OCI-LY1 (cell line): ENCODE measurements around the gene GPATCH8.

Experiments
- H2AFZ ChIP-seq: fragments of 200-600 bp; sonication (generic), shearing (Covaris generic); 2 replicates; pipeline ENCODE4 v1.6.0; 2014; ENCODE audit warnings: antibody characterized with exemption, mild to moderate bottlenecking, low read length
- H3F3A ChIP-seq: fragments of 200-600 bp; sonication (generic), shearing (Covaris generic); 2 replicates; pipeline ENCODE4 v1.6.0; 2014; ENCODE audit warnings: mild to moderate bottlenecking, antibody characterized with exemption, low read length, moderate library complexity; ENCODE audit not compliant: insufficient read depth
- H3K27ac ChIP-seq: fragments of 200-600 bp; sonication (generic); 2 replicates; pipeline ENCODE4 v1.5.1; 2014; ENCODE audit warnings: low read length, mixed run types, mild to moderate bottlenecking, low read depth; ENCODE audit not compliant: poor library complexity, severe bottlenecking
- H3K27me3 ChIP-seq: fragments of 200-600 bp; sonication (generic); 2 replicates; pipeline ENCODE4 v1.6.0; 2014; ENCODE audit warnings: antibody characterized with exemption, mild to moderate bottlenecking, low read length, moderate library complexity; ENCODE audit not compliant: insufficient read depth
- H3K36me3 ChIP-seq: fragments of 200-600 bp; sonication (generic); 2 replicates; pipeline ENCODE4 v1.6.1; 2014; ENCODE audit warnings: mild to moderate bottlenecking, antibody characterized with exemption, low read length, moderate library complexity, mixed read lengths; ENCODE audit not compliant: insufficient read depth
- H3K4me1 ChIP-seq: fragments of 200-600 bp; sonication (generic); 2 replicates; pipeline ENCODE4 v1.5.1; 2014; ENCODE audit warnings: mild to moderate bottlenecking, low read length, moderate library complexity; ENCODE audit not compliant: insufficient read depth, severe bottlenecking
- H3K4me2 ChIP-seq: fragments of 200-600 bp; sonication (generic), shearing (Covaris generic); 2 replicates; pipeline ENCODE4 v1.6.1; 2014; ENCODE audit warnings: low read length
- H3K4me3 ChIP-seq: fragments of 200-600 bp; sonication (generic); 2 replicates; pipeline ENCODE4 v1.5.1; 2014; ENCODE audit warnings: low read length, low read depth, mild to moderate bottlenecking, mixed read lengths; ENCODE audit not compliant: poor library complexity, severe bottlenecking
- H3K79me2 ChIP-seq: fragments of 200-600 bp; shearing (Covaris generic); 2 replicates; pipeline ENCODE4 v1.6.1; 2016; ENCODE audit warnings: mixed run types, low read length, mixed read lengths; ENCODE audit not compliant: insufficient read depth
- H3K9ac ChIP-seq: fragments of 200-600 bp; sonication (generic), shearing (Covaris generic); 2 replicates; pipeline ENCODE4 v1.6.1; 2014; ENCODE audit warnings: mild to moderate bottlenecking, low read length, mixed read lengths
- H3K9me2 ChIP-seq: fragments of 200-600 bp; sonication (generic), shearing (Covaris generic); 2 replicates; pipeline ENCODE4 v1.6.1; 2014; ENCODE audit warnings: low read depth, mild to moderate bottlenecking, low read length, mixed read lengths
- H3K9me3 ChIP-seq: fragments of 200-600 bp; shearing (Covaris generic); 2 replicates; pipeline ENCODE4 v1.6.1; 2014; ENCODE audit warnings: low read length, mixed read lengths
- H4K20me1 ChIP-seq: fragments of 200-600 bp; sonication (generic), shearing (Covaris generic); 2 replicates; pipeline ENCODE4 v1.6.0; 2016; ENCODE audit warnings: mild to moderate bottlenecking, low read length; ENCODE audit not compliant: insufficient read depth
- EZH2 ChIP-seq: fragments of 200-600 bp; sonication (generic), shearing (Covaris generic); IDR thresholded peaks from 2 replicates; pipeline ENCODE4 v1.8.0; 2017; ENCODE audit warnings: borderline replicate concordance, mixed run types, mild to moderate bottlenecking, antibody characterized with exemption, low read length, moderate library complexity, mixed read lengths
- TF ChIP-seq, protein P1 (sequence below): fragments of 200-600 bp; sonication (generic), shearing (Covaris generic); IDR thresholded peaks from 2 replicates; pipeline ENCODE4 v1.5.1; 2017; ENCODE audit warnings: mild to moderate bottlenecking, antibody characterized with exemption, low read length, moderate library complexity, mixed read lengths

GPATCH8 gene

DNA sequence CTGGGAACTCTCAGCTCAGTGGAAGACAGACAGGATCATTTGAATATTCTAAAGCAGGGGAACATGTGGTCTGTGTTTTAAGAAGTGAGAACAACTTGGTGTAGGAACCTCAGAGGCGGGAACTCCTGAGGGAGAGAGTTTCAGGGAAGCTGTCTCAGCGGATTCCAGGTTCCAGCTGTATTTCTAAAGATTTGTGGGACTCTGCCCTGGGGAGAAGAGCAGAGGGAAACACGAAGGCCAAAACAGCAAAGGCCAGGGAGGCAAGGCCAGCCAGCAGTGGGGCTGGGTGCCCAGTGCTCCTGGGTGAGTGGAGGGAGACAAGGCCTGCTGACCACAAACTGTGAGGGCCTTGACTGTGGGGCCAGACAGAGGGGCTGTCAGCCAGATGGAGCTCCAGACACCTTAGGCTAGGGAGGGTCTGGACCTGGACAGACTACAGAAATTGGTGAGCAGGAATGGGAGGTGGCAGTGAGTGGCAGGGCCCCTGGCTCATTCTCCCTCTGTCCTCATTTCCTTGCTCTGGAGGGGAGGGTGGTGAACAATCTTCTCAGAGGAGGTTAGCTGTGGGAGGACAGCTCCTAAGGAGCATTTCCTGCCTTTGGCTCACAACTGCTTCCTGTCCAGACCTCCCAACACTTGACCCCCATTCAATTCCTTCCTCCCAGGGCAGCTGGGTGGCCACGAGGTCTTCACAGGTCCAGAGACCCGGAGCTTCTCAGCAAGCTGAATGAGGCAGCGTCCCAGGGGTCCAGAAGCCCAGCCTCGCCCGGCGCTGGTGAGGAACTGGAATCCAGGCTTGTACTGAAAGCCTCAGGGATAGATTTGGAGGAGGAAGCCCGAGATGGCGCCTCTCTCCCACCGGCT is 33.1 kb upstream of the GPATCH8 start:
- no peak overlapping the region for H3K4me3 ChIP-seq
- H3K36me3 ChIP-seq, result no peaks in the 10 kb centered on the region
- no peak overlapping the region for H2AFZ ChIP-seq
- no peaks in the 10 kb centered on the region for H4K20me1 ChIP-seq
- H3K9ac ChIP-seq, result no peak overlapping the region
- peaks cover 4% of the 10 kb centered on the region for H3K27me3 ChIP-seq
- H3K4me1 ChIP-seq, result peaks cover 5% of the 10 kb centered on the region
- no peak for TF ChIP-seq EZH2
- TF ChIP-seq, protein P1, sequence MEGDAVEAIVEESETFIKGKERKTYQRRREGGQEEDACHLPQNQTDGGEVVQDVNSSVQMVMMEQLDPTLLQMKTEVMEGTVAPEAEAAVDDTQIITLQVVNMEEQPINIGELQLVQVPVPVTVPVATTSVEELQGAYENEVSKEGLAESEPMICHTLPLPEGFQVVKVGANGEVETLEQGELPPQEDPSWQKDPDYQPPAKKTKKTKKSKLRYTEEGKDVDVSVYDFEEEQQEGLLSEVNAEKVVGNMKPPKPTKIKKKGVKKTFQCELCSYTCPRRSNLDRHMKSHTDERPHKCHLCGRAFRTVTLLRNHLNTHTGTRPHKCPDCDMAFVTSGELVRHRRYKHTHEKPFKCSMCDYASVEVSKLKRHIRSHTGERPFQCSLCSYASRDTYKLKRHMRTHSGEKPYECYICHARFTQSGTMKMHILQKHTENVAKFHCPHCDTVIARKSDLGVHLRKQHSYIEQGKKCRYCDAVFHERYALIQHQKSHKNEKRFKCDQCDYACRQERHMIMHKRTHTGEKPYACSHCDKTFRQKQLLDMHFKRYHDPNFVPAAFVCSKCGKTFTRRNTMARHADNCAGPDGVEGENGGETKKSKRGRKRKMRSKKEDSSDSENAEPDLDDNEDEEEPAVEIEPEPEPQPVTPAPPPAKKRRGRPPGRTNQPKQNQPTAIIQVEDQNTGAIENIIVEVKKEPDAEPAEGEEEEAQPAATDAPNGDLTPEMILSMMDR, result no peak
- no peaks in the 10 kb centered on the region for H3K9me3 ChIP-seq
- H3K79me2 ChIP-seq, result no peaks in the 10 kb centered on the region
- H3K4me2 ChIP-seq, result no peak overlapping the region
- no peak overlapping the region for H3K27ac ChIP-seq
- H3F3A ChIP-seq, result no peaks in the 10 kb centered on the region
- H3K9me2 ChIP-seq, result no peaks in the 10 kb centered on the region

DNA sequence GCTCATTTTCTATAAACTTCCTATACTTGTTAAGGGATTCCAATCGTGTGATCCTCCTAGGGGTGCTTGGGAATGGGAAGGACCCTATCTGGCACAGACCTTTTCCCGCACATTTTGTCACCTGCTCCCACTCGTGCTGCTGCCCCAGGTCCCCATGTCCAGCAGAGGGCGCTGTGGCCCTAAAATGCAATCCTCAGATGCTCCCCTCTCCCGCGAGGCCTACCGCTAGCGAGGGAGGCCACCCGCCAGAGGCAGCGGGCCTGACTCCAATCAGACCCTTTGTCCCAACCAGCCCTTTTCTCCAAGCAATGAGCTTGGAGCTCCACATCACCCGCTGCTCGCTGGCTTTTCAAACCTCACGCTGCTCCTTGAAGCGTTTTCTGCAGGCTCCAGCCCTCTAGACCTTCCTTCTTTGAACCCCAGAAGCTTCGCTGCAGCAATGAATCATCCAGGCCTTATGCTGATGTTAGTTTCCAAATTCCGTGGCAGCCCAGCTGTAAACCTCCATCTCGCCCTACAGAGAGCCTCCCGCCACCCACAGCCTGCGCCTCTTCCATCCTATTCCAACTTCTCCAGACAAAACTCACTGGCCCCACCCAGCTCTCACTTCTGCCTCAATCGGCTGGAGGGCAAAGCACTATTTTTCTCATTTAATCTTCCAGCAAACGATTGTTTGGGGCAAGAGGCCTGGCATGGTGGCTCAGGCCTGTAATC is 30.5 kb upstream of the GPATCH8 start:
- Histone ChIP-seq H3K4me2 (peak overlapping the region; percentile 8; the same call in 1 of the 2 replicates), H3K9me3 (no peaks in the 10 kb centered on the region), H3K27me3 (peaks cover 8% of the 10 kb centered on the region), H3K4me3 (no peak overlapping the region), H3K27ac (no peak overlapping the region), H3F3A (no peaks in the 10 kb centered on the region), H3K4me1 (peaks cover 5% of the 10 kb centered on the region), H3K36me3 (no peaks in the 10 kb centered on the region), H3K9ac (peak overlapping the region; percentile 22; the same call in 1 of the 2 replicates), H3K9me2 (no peaks in the 10 kb centered on the region), H2AFZ (peak overlapping the region; percentile 48), H3K79me2 (no peaks in the 10 kb centered on the region), H4K20me1 (no peaks in the 10 kb centered on the region)
- TF ChIP-seq EZH2, result no peak
- TF ChIP-seq, protein P1, result peak; percentile 98

DNA sequence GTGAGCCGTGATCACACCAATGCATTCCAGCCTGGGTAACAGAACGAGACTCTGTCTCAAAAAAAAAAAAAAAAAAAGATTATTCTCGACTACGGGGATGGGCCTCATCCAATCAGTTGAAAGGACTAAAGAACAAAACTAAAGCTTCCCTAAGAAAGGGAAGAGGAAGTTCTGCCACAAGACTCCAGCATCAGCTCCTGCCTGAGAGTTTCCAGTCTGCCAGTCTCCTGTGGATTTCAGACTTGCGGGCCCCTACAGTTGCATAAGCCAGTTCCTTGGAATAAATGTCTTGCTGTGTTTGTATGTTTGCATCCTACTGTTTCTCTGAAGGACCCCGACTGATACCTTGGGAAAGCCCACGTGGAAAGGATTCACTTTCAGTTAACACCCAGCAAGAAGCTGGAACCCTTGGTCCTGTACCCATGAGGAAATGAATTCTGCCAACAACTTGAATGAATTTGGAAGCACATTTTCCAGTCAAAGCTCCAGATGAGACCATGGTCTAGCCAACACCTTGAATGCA is 27.8 kb upstream of the GPATCH8 start:
- Histone ChIP-seq H3K79me2 (no peaks in the 10 kb centered on the region), H3K4me2 (no peak overlapping the region), H3K36me3 (no peaks in the 10 kb centered on the region), H3K9me3 (no peaks in the 10 kb centered on the region), H3K27me3 (peaks cover 8% of the 10 kb centered on the region), H2AFZ (no peak overlapping the region), H4K20me1 (no peaks in the 10 kb centered on the region), H3F3A (no peaks in the 10 kb centered on the region), H3K4me1 (peaks cover 5% of the 10 kb centered on the region), H3K9me2 (no peaks in the 10 kb centered on the region), H3K4me3 (no peak overlapping the region), H3K9ac (no peak overlapping the region), H3K27ac (no peak overlapping the region)
- TF ChIP-seq, protein P1, result no peak
- TF ChIP-seq EZH2, result no peak
